Measurements from ENCODE around the gene PTGIR.

DNA sequence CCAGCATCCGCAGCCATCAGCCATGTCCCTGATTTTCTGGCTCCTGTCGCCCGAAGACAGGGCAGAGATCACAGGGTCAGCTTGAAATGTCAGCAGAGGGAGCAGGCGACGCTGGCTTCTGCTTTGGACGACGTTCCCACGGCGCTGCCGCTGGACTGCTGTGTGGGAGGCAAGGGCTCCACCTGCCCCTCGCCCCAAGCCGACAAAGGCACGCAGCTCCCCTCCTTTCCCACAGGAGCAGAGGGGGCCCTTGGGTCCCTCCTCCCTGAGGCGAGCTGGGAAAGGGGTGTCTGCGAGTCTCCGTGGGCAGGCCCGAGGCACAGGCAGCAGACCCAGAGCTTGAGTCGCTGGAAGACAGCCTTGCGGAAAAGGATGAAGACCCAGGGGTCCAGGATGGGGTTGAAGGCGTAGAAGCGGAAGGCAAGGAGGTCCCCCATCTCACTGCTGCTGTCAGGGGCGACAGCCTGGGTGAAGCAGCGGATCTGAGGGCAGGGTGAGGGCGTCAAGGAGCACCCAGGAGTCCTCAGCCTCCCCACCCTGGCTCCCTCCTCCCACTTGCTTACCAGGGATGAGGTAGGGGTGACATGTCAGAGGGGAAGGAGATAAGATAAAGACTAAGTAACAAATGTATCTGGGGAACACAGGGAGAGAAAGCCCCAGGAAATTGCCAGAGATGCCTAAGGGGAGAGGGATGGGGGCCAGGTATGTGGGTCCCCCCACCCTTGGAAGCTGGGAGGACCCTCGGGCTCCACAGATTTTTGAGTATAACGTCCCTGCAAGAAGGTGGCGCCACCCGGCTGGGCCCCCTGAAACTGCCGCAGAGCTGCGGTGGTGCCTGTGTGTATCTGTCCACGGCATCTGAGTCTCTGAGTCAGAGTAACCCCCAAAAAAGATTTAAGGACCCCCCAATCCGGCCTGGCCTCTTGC is 3.4 kb downstream of the PTGIR start:
- no peak for TF ChIP-seq POLR2AphosphoS5 (IDR thresholded peaks at IDR 0.05; ENCODE audit: low read depth, low read length)
- no peak for TF ChIP-seq TAF1 (IDR thresholded peaks at IDR 0.05; ENCODE audit: borderline replicate concordance, insufficient read depth, low read length)
- no peak for TF ChIP-seq REST (IDR thresholded peaks at IDR 0.05; ENCODE audit: insufficient read depth in 1 of 2, low read depth in 2 of 2, low read length in 2 of 2)
- TF ChIP-seq SIN3A (IDR thresholded peaks at IDR 0.05; ENCODE audit: borderline replicate concordance, insufficient read depth, low read length), result no peak
- no peak for TF ChIP-seq FOXP2 (optimal IDR thresholded peaks at IDR 0.05; ENCODE audit: borderline replicate concordance, extremely low read depth, extremely low read length, insufficient read depth)
